Smooth muscle cell (in vitro differentiated cells): ENCODE measurements around the gene GPC6. TPM values are rescaled to one million over a fixed set of nuclear protein-coding genes. Genes with fewer than 3 reads are reported as not detected.

Experiments used
- DNase-seq: peaks from one replicate; lab custom pipeline; 2025; ENCODE audit not compliant: unreplicated experiment; lab: John Stamatoyannopoulos, UW
- H2AFZ ChIP-seq: fragments of 200-600 bp; sonication (generic); 2 replicates; pipeline ENCODE4 v1.6.0; 2016; ENCODE audit warnings: antibody characterized with exemption, low read depth, mild to moderate bottlenecking
- H3F3A ChIP-seq: fragments of 200-600 bp; sonication (generic); 2 replicates; pipeline ENCODE4 v1.6.0; 2017; ENCODE audit warnings: antibody characterized with exemption, low read depth
- H3K27ac ChIP-seq: fragments of 200-600 bp; sonication (generic); 2 replicates; pipeline ENCODE4 v1.5.1; 2016; ENCODE audit warnings: low read depth, mild to moderate bottlenecking
- H3K27me3 ChIP-seq: fragments of 200-600 bp; sonication (generic); 2 replicates; pipeline ENCODE4 v1.6.1; 2016; ENCODE audit warnings: low read depth, mild to moderate bottlenecking
- H3K36me3 ChIP-seq: fragments of 200-600 bp; sonication (generic); 2 replicates; pipeline ENCODE4 v1.5.1; 2016; ENCODE audit warnings: low read depth
- H3K4me1 ChIP-seq: fragments of 200-600 bp; sonication (generic); 2 replicates; pipeline ENCODE4 v1.5.1; 2016; ENCODE audit warnings: low read depth
- H3K4me2 ChIP-seq: fragments of 200-600 bp; sonication (generic); 2 replicates; pipeline ENCODE4 v1.6.0; 2016; ENCODE audit warnings: mild to moderate bottlenecking
- H3K4me3 ChIP-seq: fragments of 200-600 bp; sonication (generic); 2 replicates; pipeline ENCODE4 v1.5.1; 2016; ENCODE audit warnings: mild to moderate bottlenecking
- H3K79me2 ChIP-seq: fragments of 200-600 bp; sonication (generic); 2 replicates; pipeline ENCODE4 v1.6.0; 2016; ENCODE audit warnings: low read depth, mild to moderate bottlenecking
- H3K9ac ChIP-seq: fragments of 200-600 bp; sonication (generic); 2 replicates; pipeline ENCODE4 v1.6.0; 2016; ENCODE audit warnings: low read depth
- H3K9me3 ChIP-seq: fragments of 200-600 bp; sonication (generic); replicated peaks from 2 replicates; pipeline ENCODE4 v1.5.1; 2016; ENCODE audit warnings: low read depth
- H4K20me1 ChIP-seq: fragments of 200-600 bp; sonication (generic); 2 replicates; pipeline ENCODE4 v1.6.0; 2016; ENCODE audit warnings: low read depth
- CTCF ChIP-seq: fragments of 200-600 bp; sonication (generic); IDR thresholded peaks from 2 replicates; pipeline ENCODE4 v1.5.1; 2017; ENCODE audit warnings: borderline replicate concordance, mild to moderate bottlenecking, antibody characterized with exemption; ENCODE audit not compliant: insufficient read depth, poor library complexity, severe bottlenecking
- WGBS: methylation state at CpG from one replicate; pipeline ENCODE4 v1.1.7; 2016; ENCODE audit warnings: low lambda C conversion rate; 5-methylcytosine and 5-hydroxymethylcytosine counted together
- polyA plus RNA-seq: library from polyadenylated mRNA; unstranded; fragments of >200 nt; fragmentation: Nextera tagmentation; extraction: Ambion mirVana; gene quantifications from 2 replicates; pipeline ENCODE4 v1.2.1, GENCODE V29; 2016
- total RNA-seq: library from RNA; depleted of rRNA; stranded (reverse); fragments of >200 nt; gene quantifications from 2 replicates; pipeline ENCODE4 v1.2.3, GENCODE V29; 2014

GPC6 gene
- total and polyA plus RNA-seq, 2 experiments from 2014 or later: 19.7 to 68.5 TPM

DNA sequence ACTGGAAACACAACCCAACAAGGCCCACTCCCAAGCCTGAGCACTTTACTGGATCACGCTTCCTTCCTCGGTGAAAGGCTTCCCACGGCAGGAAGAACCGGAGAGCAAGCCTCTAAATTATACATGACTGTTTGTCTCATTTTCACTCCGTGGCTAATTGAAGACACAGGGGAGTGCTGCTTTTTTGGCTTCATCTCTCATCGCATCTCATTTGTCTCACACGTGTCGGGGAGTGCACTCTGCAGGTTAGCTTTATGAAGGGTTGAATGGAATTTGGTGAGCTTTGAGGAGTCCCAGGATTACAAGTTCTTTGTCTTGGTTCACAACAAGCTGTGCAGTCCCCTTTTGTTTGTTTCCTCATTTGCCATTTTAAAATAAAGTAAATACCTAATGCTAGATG lies 544.6 kb downstream of the GPC6 start:
- Histone ChIP-seq H3K36me3 (no peaks in the 10 kb centered on the region), H3K79me2 (no peaks in the 10 kb centered on the region), H3K27me3 (no peaks in the 10 kb centered on the region), H3F3A (peaks cover 8% of the 10 kb centered on the region), H3K27ac (no peak overlapping the region), H2AFZ (no peak overlapping the region), H4K20me1 (no peaks in the 10 kb centered on the region), H3K9me3 (no peaks in the 10 kb centered on the region), H3K4me2 (no peak overlapping the region), H3K4me1 (peaks cover 60% of the 10 kb centered on the region), H3K9ac (no peak overlapping the region), H3K4me3 (no peak overlapping the region)
- no peak for TF ChIP-seq CTCF
- 74% methylated on average over 8 of the region's 8 CpGs for WGBS
- no peak for DNase-seq

DNA sequence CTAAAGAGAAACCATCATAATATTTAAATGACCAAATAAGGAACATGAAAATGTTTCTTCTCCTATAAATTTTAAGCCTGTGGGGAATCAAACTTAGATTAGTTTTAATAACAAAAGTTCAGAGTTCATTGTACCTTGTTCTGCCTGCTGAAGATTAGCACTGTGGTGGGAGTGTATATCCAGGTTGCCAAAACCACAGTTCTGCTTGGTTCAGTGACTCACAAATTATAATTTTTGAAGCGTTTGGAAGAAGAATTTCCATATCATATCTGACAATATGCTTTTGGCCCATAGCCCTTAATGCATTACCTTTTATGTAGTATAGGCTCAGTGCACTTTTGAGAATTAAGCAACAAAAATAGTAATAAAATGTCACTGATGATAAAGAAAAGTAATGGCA lies 545.2 kb downstream of the GPC6 start:
- Histone ChIP-seq H3K9me3 (no peaks in the 10 kb centered on the region), H3K79me2 (no peaks in the 10 kb centered on the region), H3K4me2 (no peak overlapping the region), H3K4me3 (no peak overlapping the region), H3K4me1 (peaks cover 62% of the 10 kb centered on the region), H2AFZ (no peak overlapping the region), H3K36me3 (no peaks in the 10 kb centered on the region), H3K9ac (no peak overlapping the region), H3F3A (peaks cover 7% of the 10 kb centered on the region), H4K20me1 (no peaks in the 10 kb centered on the region), H3K27ac (no peak overlapping the region), H3K27me3 (no peaks in the 10 kb centered on the region)
- DNase-seq: no peak
- WGBS: 77% methylated on average over 1 of the region's 1 CpG
- no peak for TF ChIP-seq CTCF

- H3K27me3 ChIP-seq: no peaks in the 10 kb centered on the region
- peaks cover 59% of the 10 kb centered on the region for H3K4me1 ChIP-seq
- H3K4me2 ChIP-seq: no peak overlapping the region
- no peak for DNase-seq
- H3F3A ChIP-seq: no peaks in the 10 kb centered on the region
- no peak overlapping the region for H3K9ac ChIP-seq
- H3K9me3 ChIP-seq: no peaks in the 10 kb centered on the region
- no peaks in the 10 kb centered on the region for H3K79me2 ChIP-seq
- WGBS: 90% methylated on average over 2 of the region's 2 CpGs
- no peak overlapping the region for H3K27ac ChIP-seq
- H2AFZ ChIP-seq: no peak overlapping the region
- no peak for TF ChIP-seq CTCF
- no peaks in the 10 kb centered on the region for H3K36me3 ChIP-seq
- no peaks in the 10 kb centered on the region for H4K20me1 ChIP-seq
- H3K4me3 ChIP-seq: no peak overlapping the region
Measured at GRCh38 chr13:93774506-93774905, 547.9 kb downstream of the GPC6 start.

DNA sequence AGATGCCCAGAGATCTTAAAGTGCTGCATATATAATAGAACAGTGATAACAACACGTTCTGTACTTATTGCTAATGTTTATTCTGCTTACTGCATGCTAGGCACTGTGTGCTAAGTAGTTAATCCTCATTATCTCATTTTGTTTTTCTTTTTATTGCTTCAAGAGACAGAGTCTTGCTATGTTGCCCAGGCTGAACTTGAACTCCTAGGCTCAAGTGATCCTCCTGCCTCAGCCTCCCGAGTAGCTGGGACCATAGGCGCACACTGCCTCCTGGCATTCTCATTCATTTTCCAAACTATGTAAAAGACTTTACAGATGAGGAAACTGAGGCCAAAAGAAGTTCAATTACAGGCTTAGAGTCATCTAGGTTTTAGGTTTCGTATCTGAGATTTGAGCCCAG lies 548.4 kb downstream of the GPC6 start:
- H3K27me3 ChIP-seq: no peaks in the 10 kb centered on the region
- peak overlapping the region; percentile 32 for H3K4me2 ChIP-seq
- H3K4me3 ChIP-seq: no peak overlapping the region
- DNase-seq: no peak
- no peaks in the 10 kb centered on the region for H3K9me3 ChIP-seq
- peaks cover 54% of the 10 kb centered on the region for H3K4me1 ChIP-seq
- H4K20me1 ChIP-seq: no peaks in the 10 kb centered on the region
- no peaks in the 10 kb centered on the region for H3K79me2 ChIP-seq
- no peaks in the 10 kb centered on the region for H3F3A ChIP-seq
- TF ChIP-seq CTCF: no peak
- H2AFZ ChIP-seq: no peak overlapping the region
- no peak overlapping the region for H3K9ac ChIP-seq
- H3K36me3 ChIP-seq: no peaks in the 10 kb centered on the region
- peak overlapping the region; percentile 64 for H3K27ac ChIP-seq
- 72% methylated on average over 4 of the region's 4 CpGs for WGBS
